DMS 273 treated with DMSO at 0.1 percent for 48 hours (cell line): Measurements from ENCODE around the gene COA8.

Source experiments
- DNase-seq: peaks from one replicate; lab custom pipeline; 2025; lab: John Stamatoyannopoulos, UW

The COA8 gene

GRCh38 chr14:103574707-103575285 is 12.0 kb downstream of the COA8 start:
- no peak for DNase-seq

- peak; percentile 70 for DNase-seq
These were observed 13.7 kb downstream of the COA8 start for GRCh38 chr14:103576371-103577024.

- DNase-seq = no peak
These were observed 15.8 kb downstream of the COA8 start for GRCh38 chr14:103578401-103579075.

GRCh38 chr14:103581206-103581605 is 18.4 kb downstream of the COA8 start:
- no peak for DNase-seq

- DNase-seq = no peak
These were observed 19.4 kb downstream of the COA8 start for GRCh38 chr14:103581954-103582703.

- no peak for DNase-seq
These were observed 21.7 kb downstream of the COA8 start for GRCh38 chr14:103584326-103584915.

- no peak for DNase-seq
These were observed 30.8 kb downstream of the COA8 start for GRCh38 chr14:103593577-103593976.

GRCh38 chr14:103594265-103594664 is 31.5 kb downstream of the COA8 start:
- DNase-seq = no peak

GRCh38 chr14:103597623-103598377 is 35.0 kb downstream of the COA8 start:
- no peak for DNase-seq

GRCh38 chr14:103600503-103600902 is 37.7 kb downstream of the COA8 start:
- DNase-seq = no peak

- no peak for DNase-seq
These were observed 41.9 kb downstream of the COA8 start for GRCh38 chr14:103604620-103605019.

- peak; percentile 89 for DNase-seq
These were observed 44.4 kb downstream of the COA8 start for GRCh38 chr14:103606963-103607668.

GRCh38 chr14:103607822-103608221 is 45.1 kb downstream of the COA8 start:
- DNase-seq = no peak

- peak; percentile 19 for DNase-seq
These were observed 46.3 kb downstream of the COA8 start for GRCh38 chr14:103609081-103609480.

GRCh38 chr14:103611215-103611614 is 48.5 kb downstream of the COA8 start:
- DNase-seq = no peak

GRCh38 chr14:103613517-103613916 is 50.8 kb downstream of the COA8 start:
- no peak for DNase-seq

- no peak for DNase-seq
These were observed 54.0 kb downstream of the COA8 start for GRCh38 chr14:103616635-103617300.

GRCh38 chr14:103619057-103619456 is 56.3 kb downstream of the COA8 start:
- no peak for DNase-seq

GRCh38 chr14:103621860-103622259 is 59.1 kb downstream of the COA8 start:
- no peak for DNase-seq

GRCh38 chr14:103623308-103623707 is 60.5 kb downstream of the COA8 start:
- no peak for DNase-seq
